GM19351 (cell line): Measurements from ENCODE around the gene EFCAB6.
"Not testable (repeated sequence)": the region's sequence is repeated elsewhere in the genome, so short reads cannot be mapped to it uniquely, and the experiment has no call there.

Experiments
- ATAC-seq: cut with Tn5 transposase; IDR thresholded peaks from one replicate; pipeline ENCODE4 v1.9.1; 2021; ENCODE audit warnings: mild to moderate bottlenecking, moderate library complexity; ENCODE audit not compliant: unreplicated experiment

EFCAB6 gene

GRCh38 chr22:43720716-43721115 lies 91.4 kb downstream of the EFCAB6 start:
- ATAC-seq: no peak

- ATAC-seq: no peak
Observed at GRCh38 chr22:43714104-43714503, 98.0 kb downstream of the EFCAB6 start.

DNA sequence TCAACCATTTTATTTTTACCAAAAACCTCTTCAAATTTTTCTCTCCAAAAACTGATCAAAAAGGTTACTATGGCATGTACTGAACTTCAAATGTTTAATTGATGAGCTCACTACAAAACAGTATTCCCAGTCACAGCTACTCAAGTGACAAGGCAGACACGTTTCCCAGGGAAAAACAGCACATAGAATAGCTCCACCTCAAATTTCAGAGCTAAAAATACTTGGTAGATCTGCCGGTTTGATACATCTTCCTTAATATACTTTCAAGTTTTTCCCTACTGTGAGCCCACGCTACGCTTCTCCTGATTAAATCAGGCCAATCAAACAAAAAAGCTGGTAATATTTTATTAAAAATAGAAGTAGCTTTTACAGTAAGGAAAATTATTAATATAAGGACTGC lies 100.4 kb downstream of the EFCAB6 start:
- no peak for ATAC-seq

- no peak for ATAC-seq
Observed at GRCh38 chr22:43707648-43708047, 104.5 kb downstream of the EFCAB6 start.

DNA sequence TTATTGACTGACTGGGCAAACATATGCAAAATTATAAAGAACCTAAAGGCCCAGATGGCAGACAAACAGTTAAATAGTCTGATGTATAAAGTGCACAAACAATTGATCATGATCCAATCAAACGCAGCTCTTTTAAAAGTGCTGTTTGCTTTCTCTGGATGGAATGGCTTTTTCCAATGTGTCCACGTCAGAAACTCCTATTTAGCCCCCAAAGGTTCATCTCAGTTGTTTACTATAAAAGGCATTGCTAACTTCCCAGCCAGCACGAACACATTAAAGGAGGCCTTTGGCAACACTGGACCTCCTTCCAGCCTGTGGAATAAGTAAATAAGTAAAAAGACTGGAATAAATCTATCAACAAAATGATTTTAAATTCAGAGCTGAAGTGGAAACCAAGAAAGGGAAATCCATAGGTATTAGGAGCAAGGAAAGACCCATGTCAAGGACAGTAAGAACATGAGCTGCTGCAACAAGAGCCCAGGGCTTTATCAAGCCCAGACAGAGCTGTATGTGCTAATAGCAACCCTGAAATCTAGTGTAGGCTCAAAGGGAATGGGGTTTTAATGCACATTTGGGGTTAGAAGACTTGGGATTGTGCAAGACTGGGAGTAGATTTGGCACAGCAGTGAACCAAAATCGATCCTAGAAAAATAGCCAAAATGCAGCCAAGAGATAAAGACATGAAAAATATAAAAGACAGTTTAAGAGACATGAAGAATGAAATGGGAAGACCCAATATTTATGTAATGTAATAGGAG lies 105.4 kb downstream of the EFCAB6 start:
- no peak for ATAC-seq

DNA sequence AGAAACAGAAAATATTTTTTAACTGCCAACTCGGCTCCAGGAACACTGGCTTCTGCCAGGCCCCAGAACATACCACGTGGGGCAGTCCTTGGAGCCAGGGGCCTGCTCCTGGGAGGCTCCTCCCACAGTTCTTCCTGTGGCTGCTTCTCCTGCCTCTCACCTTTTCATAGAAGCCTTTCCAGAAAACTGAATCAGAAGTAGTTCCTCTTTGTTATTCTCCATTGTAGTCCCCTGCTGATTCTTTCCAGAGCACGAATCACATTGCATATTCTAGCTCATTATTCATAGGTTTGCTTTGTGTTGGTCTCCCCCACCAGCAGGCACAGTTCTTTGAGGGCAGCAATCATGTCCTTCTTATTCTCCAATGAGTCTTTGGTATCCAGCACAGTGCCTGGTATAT lies 106.0 kb downstream of the EFCAB6 start:
- no peak for ATAC-seq

- no peak for ATAC-seq
Observed at GRCh38 chr22:43704051-43704450, 108.1 kb downstream of the EFCAB6 start.

- ATAC-seq: no peak
Observed at GRCh38 chr22:43698403-43698802, 113.7 kb downstream of the EFCAB6 start.

DNA sequence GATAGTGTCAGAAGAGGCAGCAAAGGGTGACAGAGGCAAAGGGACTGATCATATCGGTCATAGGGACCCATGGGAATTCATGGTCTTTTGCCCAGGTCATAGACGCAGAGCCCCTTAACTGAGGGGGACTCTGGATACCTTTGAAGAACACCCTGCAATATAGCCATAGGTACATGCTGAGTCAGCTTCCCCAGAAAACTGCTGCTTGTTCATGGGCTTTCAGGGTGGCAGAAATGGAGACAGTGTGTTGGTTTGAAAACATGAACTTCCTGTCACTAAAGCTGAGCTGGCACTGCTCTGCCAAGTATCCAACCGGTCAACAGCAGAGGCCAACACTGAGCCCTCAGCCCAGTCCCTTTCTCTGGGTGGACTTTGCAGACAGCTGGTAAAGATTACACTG lies 114.2 kb downstream of the EFCAB6 start:
- ATAC-seq: no peak

DNA sequence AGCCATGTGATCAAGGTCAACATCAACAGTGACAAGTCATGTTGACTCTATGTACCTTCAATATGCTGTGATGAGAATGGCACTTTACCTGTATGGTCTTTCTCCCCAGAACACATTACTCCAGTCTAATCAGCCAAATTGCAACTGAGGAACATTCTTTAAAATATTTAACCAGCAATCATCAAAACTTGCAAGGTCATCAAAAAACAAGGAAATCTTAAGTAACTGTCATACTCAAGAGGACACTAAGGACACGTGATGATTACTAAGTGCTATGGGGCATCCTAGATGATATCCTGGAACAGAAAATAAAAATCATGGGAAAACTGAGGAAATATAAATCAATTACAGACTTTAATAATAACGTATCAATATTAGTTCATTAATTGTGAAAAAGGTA lies 118.9 kb downstream of the EFCAB6 start:
- ATAC-seq: no peak

DNA sequence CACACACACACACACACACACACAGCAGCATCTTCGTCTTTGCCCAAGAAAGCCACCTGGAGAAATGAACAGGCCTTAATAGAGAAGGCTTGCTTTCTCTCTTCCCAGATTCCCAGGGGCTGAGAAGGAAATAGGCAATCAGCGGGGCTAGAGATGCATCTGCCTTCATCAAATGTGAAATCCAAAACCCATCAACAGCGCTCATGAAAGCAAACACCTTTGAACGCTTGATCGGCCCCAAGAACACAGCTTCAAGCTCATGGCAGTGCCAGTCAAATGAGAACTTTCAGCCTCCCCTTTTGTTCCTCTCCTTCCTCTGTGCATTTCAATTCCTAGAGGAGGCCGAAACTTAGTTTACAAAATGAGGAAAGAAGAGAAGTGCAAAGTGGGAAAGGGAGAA lies 122.7 kb downstream of the EFCAB6 start:
- no peak for ATAC-seq

DNA sequence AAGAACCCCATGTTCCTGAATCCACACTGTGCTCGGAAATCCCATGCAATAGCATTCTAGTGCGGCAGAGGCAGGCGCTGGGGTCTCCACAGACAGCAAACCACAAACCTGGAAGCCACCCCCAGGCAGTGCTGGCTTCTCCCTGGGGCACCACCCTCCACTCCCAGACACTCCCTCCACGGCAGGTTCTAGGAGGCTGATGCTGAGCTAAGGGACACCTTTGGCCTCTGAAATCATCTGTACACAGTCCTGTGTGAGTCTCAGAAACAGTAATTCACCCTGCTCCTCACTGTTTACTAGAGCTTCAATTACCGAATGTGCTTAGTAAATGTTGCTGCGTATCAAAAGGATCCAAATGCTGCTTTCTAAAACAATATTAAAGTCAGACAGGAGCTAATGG lies 129.3 kb downstream of the EFCAB6 start:
- ATAC-seq: no peak

DNA sequence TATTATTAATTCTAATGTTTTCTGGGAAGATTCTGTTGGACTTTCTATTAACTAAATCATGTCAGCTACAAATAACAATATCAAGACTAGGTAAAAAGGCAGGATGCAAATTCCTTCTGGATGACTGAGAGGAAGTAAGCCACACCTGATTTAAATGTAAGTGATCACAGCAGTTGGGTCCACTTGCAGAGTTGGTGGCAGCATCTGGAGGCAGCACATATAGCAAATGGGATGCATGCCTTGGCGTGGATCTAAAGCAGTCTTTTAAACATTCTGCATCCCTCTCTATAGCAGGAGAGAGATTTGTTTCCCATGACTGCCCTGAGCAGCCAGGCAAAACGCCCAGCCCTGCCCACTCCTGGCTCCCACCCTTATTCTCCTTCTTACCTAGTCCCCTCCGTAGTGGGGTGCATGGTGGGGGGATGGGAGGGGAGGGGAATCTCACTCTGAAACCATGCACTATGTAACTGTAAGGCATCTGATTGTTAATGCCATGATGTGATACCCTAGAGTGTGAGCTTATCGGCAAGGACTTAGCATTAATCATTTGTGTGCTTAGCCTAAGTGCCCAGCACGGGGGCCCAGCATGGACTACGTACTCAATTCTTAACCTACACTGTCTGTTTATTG lies 130.3 kb downstream of the EFCAB6 start:
- ATAC-seq: no peak

DNA sequence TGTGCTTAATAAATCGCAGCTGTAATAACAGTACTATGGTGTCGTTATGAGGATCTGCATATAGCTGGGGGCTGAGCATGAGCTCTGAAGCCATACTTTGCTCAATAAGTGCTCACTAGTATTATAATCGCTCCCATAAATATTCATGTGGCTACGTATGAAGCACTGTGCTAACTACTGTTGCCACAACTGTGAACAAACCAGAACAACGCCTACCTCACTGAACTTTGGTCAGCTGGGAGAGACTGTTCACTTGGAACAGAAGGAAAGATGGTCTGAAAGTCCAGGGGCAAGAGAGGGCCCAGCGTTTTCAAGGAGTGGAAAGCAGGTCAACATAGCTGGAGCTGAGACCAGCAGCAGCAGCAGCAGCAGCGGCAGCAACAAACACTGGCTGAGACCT lies 141.6 kb downstream of the EFCAB6 start:
- ATAC-seq: no peak

DNA sequence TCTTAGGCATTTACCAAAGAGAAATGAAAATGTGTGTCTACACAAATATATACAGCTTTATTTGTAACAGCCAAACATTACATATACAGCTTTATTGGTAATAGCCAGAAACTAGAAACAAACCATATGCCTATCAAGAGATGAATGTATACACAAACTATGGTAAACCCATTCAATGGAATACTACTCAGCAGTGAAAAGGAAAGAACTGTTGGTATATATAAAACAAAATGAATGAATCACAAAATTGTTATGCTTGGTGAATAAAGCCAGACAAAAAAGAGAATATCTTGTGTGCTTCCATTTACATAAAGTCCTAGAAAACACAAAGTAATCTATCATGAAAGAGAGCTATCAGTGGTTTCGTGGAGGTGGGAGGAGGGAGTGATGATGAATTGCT lies 142.9 kb downstream of the EFCAB6 start:
- ATAC-seq: no peak

GRCh38 chr22:43667656-43668055 lies 144.4 kb downstream of the EFCAB6 start:
- ATAC-seq: no peak

GRCh38 chr22:43666457-43666856 lies 145.6 kb downstream of the EFCAB6 start:
- ATAC-seq: no peak

GRCh38 chr22:43658823-43659222 lies 153.3 kb downstream of the EFCAB6 start:
- ATAC-seq: no peak

GRCh38 chr22:43656581-43656980 lies 155.5 kb downstream of the EFCAB6 start:
- ATAC-seq: not testable (repeated sequence)

GRCh38 chr22:43654271-43654670 lies 157.8 kb downstream of the EFCAB6 start:
- ATAC-seq: no peak

GRCh38 chr22:43652845-43653244 lies 159.3 kb downstream of the EFCAB6 start:
- ATAC-seq: no peak

DNA sequence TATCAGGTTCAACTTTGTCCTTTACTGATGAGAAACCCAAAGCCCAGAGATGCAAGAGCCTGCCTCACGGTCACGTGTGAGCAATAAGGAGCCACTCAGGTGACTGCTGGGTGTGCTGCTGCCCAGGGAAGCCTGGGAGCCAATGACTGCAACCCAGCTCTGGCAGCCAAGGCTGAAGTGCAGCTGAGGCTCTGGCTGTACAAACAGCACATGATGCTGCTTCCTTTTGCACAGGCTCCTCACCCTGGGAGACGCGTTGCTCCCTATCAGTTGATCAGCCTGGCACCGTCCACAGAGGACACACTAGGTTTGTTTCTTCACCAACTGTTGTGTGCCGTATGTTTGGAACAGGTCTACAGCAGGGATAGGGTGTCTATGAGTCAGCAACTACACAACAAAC lies 168.7 kb downstream of the EFCAB6 start:
- no peak for ATAC-seq
